Measurements from ENCODE around the gene P2RY1. TPM values are rescaled to one million over a fixed set of nuclear protein-coding genes. Genes with fewer than 3 reads are reported as not detected.

The P2RY1 gene
- total RNA-seq, 1 experiment from 2014 or later: 6.3 TPM

GRCh38 chr3:152842413-152842812, 7.5 kb downstream of the P2RY1 start:
- Histone ChIP-seq H3K27ac (ENCODE audit: insufficient read length, low read depth, low read length) (no peak overlapping the region), H2AFZ (ENCODE audit: low read length) (no peak overlapping the region), H3T11ph (ENCODE audit: low read length) (no peak overlapping the region), H3K9ac (ENCODE audit: extremely low read depth, insufficient read length, low read length) (no peak overlapping the region), H2BK20ac (ENCODE audit: low read depth, low read length, poor library complexity, severe bottlenecking) (no peak overlapping the region), H3K79me2 (ENCODE audit: insufficient read depth, low read length) (peaks cover 17% of the 10 kb centered on the region; the same call in 1 of the 2 replicates), H3K23ac (ENCODE audit: insufficient read length, low read depth, low read length) (no peak overlapping the region), H2BK12ac (ENCODE audit: insufficient read length, low read depth, low read length) (no peak overlapping the region), H2BK5ac (ENCODE audit: insufficient read length, low read length) (no peak overlapping the region), H3K23me2 (ENCODE audit: insufficient read length, low read depth, low read length, poor library complexity, severe bottlenecking) (no peaks in the 10 kb centered on the region), H3K4me2 (ENCODE audit: insufficient read depth, insufficient read length, low read length) (no peak overlapping the region), H4K20me1 (ENCODE audit: control insufficient read depth, insufficient read depth, insufficient read length) (no peaks in the 10 kb centered on the region), H4K91ac (ENCODE audit: insufficient read length, low read depth, low read length) (no peak overlapping the region), H3K14ac (ENCODE audit: insufficient read depth, low read length) (no peak overlapping the region), H2BK15ac (ENCODE audit: low read depth, low read length) (no peak overlapping the region), H3K79me1 (ENCODE audit: insufficient read depth, low read depth, low read length, poor library complexity, severe bottlenecking) (no peaks in the 10 kb centered on the region), H4K5ac (ENCODE audit: insufficient read length, low read depth, low read length) (no peak overlapping the region), H3K18ac (ENCODE audit: insufficient read length, low read depth, low read length) (no peak overlapping the region), H3K4me1 (ENCODE audit: insufficient read depth, low read length) (0 out of 2 replicates have a peak, but pooled peaks cover 2% of the 10 kb centered on the region), H3K27me3 (ENCODE audit: insufficient read depth, low read length) (no peaks in the 10 kb centered on the region), H4K8ac (replicated peaks; ENCODE audit: insufficient read length, low read depth, low read length) (no peak overlapping the region), H2BK120ac (ENCODE audit: low read depth, low read length, poor library complexity, severe bottlenecking) (no peak overlapping the region), H3K56ac (ENCODE audit: insufficient read length, low read depth, low read length) (no peak overlapping the region), H3K9me3 (ENCODE audit: control insufficient read depth, low read depth, low read length) (peaks cover 6% of the 10 kb centered on the region), H2AK5ac (ENCODE audit: insufficient read length, low read length) (no peak overlapping the region), H3K4ac (ENCODE audit: low read depth, low read length) (no peak overlapping the region)
- peaks cover 9 to 17% (median 9%) of the 10 kb centered on the region in 3 experiments for H3K36me3 Mint-ChIP-seq (ENCODE audit: insufficient read depth in 1 of 3, low read depth in 3 of 3)
- no peak overlapping the region for H3K27ac Mint-ChIP-seq
- H3K4me3 Mint-ChIP-seq: no peak overlapping the region
- TF ChIP-seq, protein P1, sequence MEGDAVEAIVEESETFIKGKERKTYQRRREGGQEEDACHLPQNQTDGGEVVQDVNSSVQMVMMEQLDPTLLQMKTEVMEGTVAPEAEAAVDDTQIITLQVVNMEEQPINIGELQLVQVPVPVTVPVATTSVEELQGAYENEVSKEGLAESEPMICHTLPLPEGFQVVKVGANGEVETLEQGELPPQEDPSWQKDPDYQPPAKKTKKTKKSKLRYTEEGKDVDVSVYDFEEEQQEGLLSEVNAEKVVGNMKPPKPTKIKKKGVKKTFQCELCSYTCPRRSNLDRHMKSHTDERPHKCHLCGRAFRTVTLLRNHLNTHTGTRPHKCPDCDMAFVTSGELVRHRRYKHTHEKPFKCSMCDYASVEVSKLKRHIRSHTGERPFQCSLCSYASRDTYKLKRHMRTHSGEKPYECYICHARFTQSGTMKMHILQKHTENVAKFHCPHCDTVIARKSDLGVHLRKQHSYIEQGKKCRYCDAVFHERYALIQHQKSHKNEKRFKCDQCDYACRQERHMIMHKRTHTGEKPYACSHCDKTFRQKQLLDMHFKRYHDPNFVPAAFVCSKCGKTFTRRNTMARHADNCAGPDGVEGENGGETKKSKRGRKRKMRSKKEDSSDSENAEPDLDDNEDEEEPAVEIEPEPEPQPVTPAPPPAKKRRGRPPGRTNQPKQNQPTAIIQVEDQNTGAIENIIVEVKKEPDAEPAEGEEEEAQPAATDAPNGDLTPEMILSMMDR (conservative IDR thresholded peaks at IDR 0.05): no peak
- H3K9me3 Mint-ChIP-seq: peaks cover 0 to 9% of the 10 kb centered on the region in 2 experiments; a peak in 4 of 5 replicates
- H3K4me1 Mint-ChIP-seq: peaks cover 11 to 16% of the 10 kb centered on the region in 2 experiments
- H3K27me3 Mint-ChIP-seq (ENCODE audit: low read depth): no peaks in the 10 kb centered on the region; the same call in 1 of the 2 replicates
- DNase-seq: no peak
